GM23248 (cell line): ENCODE measurements around the gene TTC28. TPM values are rescaled to one million over a fixed set of nuclear protein-coding genes. Genes with fewer than 3 reads are reported as not detected.

Experiments
- DNase-seq: peaks from one replicate; pipeline ENCODE4 v3.0.0-alpha.2; 2015
- H2AFZ ChIP-seq: fragments of 200-600 bp; sonication (generic); 2 replicates; pipeline ENCODE4 v1.6.1; 2016; ENCODE audit warnings: antibody characterized with exemption
- H3F3A ChIP-seq: fragments of 200-600 bp; sonication (generic); 2 replicates; pipeline ENCODE4 v1.6.1; 2016; ENCODE audit warnings: mild to moderate bottlenecking, antibody characterized with exemption, mixed run types; ENCODE audit not compliant: insufficient read depth
- H3K27ac ChIP-seq: fragments of 200-600 bp; sonication (generic); 2 replicates; pipeline ENCODE4 v1.5.1; 2016; ENCODE audit warnings: mild to moderate bottlenecking
- H3K27me3 ChIP-seq: fragments of 200-600 bp; sonication (generic); replicated peaks from 2 replicates; pipeline ENCODE4 v1.6.1; 2016; ENCODE audit warnings: mild to moderate bottlenecking; ENCODE audit not compliant: insufficient read depth
- H3K36me3 ChIP-seq: fragments of 200-600 bp; sonication (generic); 2 replicates; pipeline ENCODE4 v1.6.1; 2016; ENCODE audit warnings: low read depth, mild to moderate bottlenecking
- H3K4me1 ChIP-seq: fragments of 200-600 bp; sonication (generic); 2 replicates; pipeline ENCODE4 v1.6.1; 2016; ENCODE audit warnings: mild to moderate bottlenecking; ENCODE audit not compliant: insufficient read depth
- H3K4me2 ChIP-seq: fragments of 200-600 bp; sonication (generic); one replicate; pipeline ENCODE4 v1.6.1; 2016; ENCODE audit warnings: mild to moderate bottlenecking; ENCODE audit not compliant: unreplicated experiment
- H3K4me3 ChIP-seq: fragments of 200-600 bp; sonication (generic); 2 replicates; pipeline ENCODE4 v1.5.1; 2016; ENCODE audit warnings: mild to moderate bottlenecking
- H3K79me2 ChIP-seq: fragments of 200-600 bp; sonication (generic); 2 replicates; pipeline ENCODE4 v1.6.1; 2016; ENCODE audit warnings: mild to moderate bottlenecking; ENCODE audit not compliant: insufficient read depth
- H3K9ac ChIP-seq: fragments of 200-600 bp; sonication (generic); 2 replicates; pipeline ENCODE4 v1.6.1; 2016; ENCODE audit warnings: mild to moderate bottlenecking
- H3K9me2 ChIP-seq: fragments of 200-600 bp; sonication (generic); 2 replicates; pipeline ENCODE4 v1.6.1; 2016; ENCODE audit warnings: mixed run types, mild to moderate bottlenecking, moderate library complexity; ENCODE audit not compliant: insufficient read depth
- H3K9me3 ChIP-seq: fragments of 200-600 bp; sonication (generic); one replicate; pipeline ENCODE4 v1.6.1; 2017; ENCODE audit warnings: low read depth
- H4K20me1 ChIP-seq: fragments of 200-600 bp; sonication (generic); 2 replicates; pipeline ENCODE4 v1.6.0; 2016; ENCODE audit not compliant: insufficient read depth
- EZH2 ChIP-seq: fragments of 200-600 bp; sonication (generic); IDR thresholded peaks from 2 replicates; pipeline ENCODE4 v1.6.1; 2018; ENCODE audit warnings: antibody characterized with exemption, mild to moderate bottlenecking; ENCODE audit not compliant: insufficient read depth, poor library complexity, severe bottlenecking
- EZH2phosphoT487 ChIP-seq: fragments of 200-600 bp; sonication (generic); IDR thresholded peaks from 2 replicates; pipeline ENCODE4 v1.6.1; 2018; ENCODE audit warnings: antibody characterized with exemption, moderate library complexity, mild to moderate bottlenecking, low read depth; ENCODE audit not compliant: insufficient read depth
- WGBS, 2 experiments: methylation state at CpG; one replicate each; pipeline ENCODE4 v1.1.6; 2015 to 2017; ENCODE audit warnings: low lambda C conversion rate in 2 of 2, low coverage in 1 of 2; ENCODE audit errors: missing lambda C conversion rate in 2 of 2; 5-methylcytosine and 5-hydroxymethylcytosine counted together
- in situ Hi-C: fragments of 300-500 bp; cut with MboI; formaldehyde crosslinking; loops from 2 replicates; pipeline ENCODE4 v1.15.0; 2020
- polyA plus RNA-seq: library from polyadenylated mRNA; unstranded; fragments of >200 nt; fragmentation: Nextera tagmentation; extraction: Ambion mirVana; gene quantifications from 2 replicates; pipeline ENCODE4 v1.2.1, GENCODE V29; 2016
- total RNA-seq: library from RNA; depleted of rRNA; stranded (reverse); fragments of >200 nt; shearing (Covaris generic); gene quantifications from 2 replicates; pipeline ENCODE4 v1.2.3, GENCODE V29; 2014

Gene TTC28
- total and polyA plus RNA-seq, 2 experiments from 2014 or later, result 12.5 to 41.9 TPM

GRCh38 chr22:27984001-27984695 lies 695.5 kb downstream of the TTC28 start:
- Histone ChIP-seq H3K27ac (no peak overlapping the region), H3K4me1 (peaks cover 6% of the 10 kb centered on the region; the same call in 1 of the 2 replicates), H3K9me2 (no peaks in the 10 kb centered on the region), H3K36me3 (peaks cover 6% of the 10 kb centered on the region; the same call in 1 of the 2 replicates), H4K20me1 (no peaks in the 10 kb centered on the region), H3F3A (no peaks in the 10 kb centered on the region), H3K4me2 (no peak overlapping the region), H3K27me3 (no peaks in the 10 kb centered on the region), H2AFZ (no peak overlapping the region), H3K79me2 (no peaks in the 10 kb centered on the region), H3K9ac (no peak overlapping the region), H3K4me3 (no peak overlapping the region), H3K9me3 (no peaks in the 10 kb centered on the region)
- no peak for TF ChIP-seq EZH2phosphoT487
- TF ChIP-seq EZH2, result no peak
- no peak for DNase-seq
- in situ Hi-C loops, result no loop called here
- WGBS, 2 experiments, result 85% methylated on average over 9 to 10 of the region's 10 CpGs

DNA sequence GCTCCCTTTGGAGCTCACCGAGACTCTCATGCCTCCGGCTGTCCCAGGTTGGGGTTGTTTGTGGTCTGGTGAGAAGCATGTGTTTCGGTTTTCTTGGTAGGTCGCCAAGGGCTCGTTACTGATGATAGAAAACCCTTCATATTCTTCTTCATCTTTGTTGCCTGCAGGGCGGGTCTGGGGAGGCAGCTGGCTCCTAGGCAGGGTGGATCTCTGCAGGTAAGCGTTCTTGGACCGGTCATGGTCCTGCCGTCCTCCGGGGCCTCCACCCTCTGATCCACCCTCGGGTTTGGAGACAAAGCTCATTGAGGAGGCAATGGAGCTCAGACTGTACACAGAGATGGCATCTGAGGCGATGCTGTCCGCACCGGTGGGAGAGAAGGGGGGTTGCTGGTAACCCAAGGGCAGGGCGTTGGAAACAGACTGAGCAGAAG lies 696.3 kb downstream of the TTC28 start:
- H3K27me3 ChIP-seq, result no peaks in the 10 kb centered on the region
- peaks cover 6% of the 10 kb centered on the region; the same call in 1 of the 2 replicates for H3K4me1 ChIP-seq
- in situ Hi-C loops, result no loop called here
- 80 to 85% methylated on average over 15 of the region's 15 CpGs for WGBS, 2 experiments
- H3K4me3 ChIP-seq, result no peak overlapping the region
- no peak overlapping the region for H3K9ac ChIP-seq
- H4K20me1 ChIP-seq, result no peaks in the 10 kb centered on the region
- TF ChIP-seq EZH2 (no peak), EZH2phosphoT487 (no peak)
- H3F3A ChIP-seq, result no peaks in the 10 kb centered on the region
- H3K27ac ChIP-seq, result no peak overlapping the region
- H2AFZ ChIP-seq, result no peak overlapping the region
- no peaks in the 10 kb centered on the region for H3K9me3 ChIP-seq
- H3K9me2 ChIP-seq, result no peaks in the 10 kb centered on the region
- no peaks in the 10 kb centered on the region for H3K79me2 ChIP-seq
- H3K36me3 ChIP-seq, result peaks cover 6% of the 10 kb centered on the region; the same call in 1 of the 2 replicates
- DNase-seq, result no peak
- no peak overlapping the region for H3K4me2 ChIP-seq

DNA sequence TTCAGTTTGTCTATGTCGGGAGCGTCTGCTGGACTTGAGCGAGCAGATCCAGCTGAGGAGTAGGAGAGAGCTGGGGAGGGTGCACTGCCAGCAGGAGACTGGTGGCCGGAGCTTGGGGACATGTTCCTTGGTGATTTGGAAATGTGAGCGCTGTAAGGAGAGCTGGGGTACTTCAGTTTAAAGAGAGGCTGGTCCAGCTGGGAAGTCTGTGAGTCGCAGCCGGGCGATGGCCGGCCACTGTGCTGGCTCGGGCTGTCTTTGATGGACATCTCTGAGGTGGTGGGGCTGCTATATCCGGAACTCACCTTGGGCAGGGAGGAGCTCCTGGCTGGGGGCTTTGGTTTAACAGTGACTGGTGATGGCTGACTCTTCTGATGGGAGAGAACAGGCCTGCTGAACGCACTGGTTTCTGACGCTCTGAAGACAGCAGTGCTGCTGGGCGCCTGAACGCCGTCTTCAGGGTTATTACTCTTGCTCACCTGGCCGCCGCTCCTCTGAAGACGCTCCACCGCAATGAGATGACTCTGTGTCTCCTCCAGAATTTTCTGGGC lies 696.9 kb downstream of the TTC28 start:
- Histone ChIP-seq H3K27ac (no peak overlapping the region), H3K27me3 (no peaks in the 10 kb centered on the region), H3K79me2 (no peaks in the 10 kb centered on the region), H3K9ac (no peak overlapping the region), H3K4me1 (peaks cover 3% of the 10 kb centered on the region; the same call in 1 of the 2 replicates), H3K4me2 (no peak overlapping the region), H2AFZ (no peak overlapping the region), H3K4me3 (no peak overlapping the region), H3K9me2 (no peaks in the 10 kb centered on the region), H3K36me3 (peaks cover 6% of the 10 kb centered on the region; the same call in 1 of the 2 replicates), H3F3A (no peaks in the 10 kb centered on the region), H4K20me1 (no peaks in the 10 kb centered on the region), H3K9me3 (no peaks in the 10 kb centered on the region)
- WGBS, 2 experiments, result 94% methylated on average over 20 of the region's 20 CpGs
- in situ Hi-C loops, result no loop called here
- no peak for TF ChIP-seq EZH2phosphoT487
- no peak for TF ChIP-seq EZH2
- no peak for DNase-seq

DNA sequence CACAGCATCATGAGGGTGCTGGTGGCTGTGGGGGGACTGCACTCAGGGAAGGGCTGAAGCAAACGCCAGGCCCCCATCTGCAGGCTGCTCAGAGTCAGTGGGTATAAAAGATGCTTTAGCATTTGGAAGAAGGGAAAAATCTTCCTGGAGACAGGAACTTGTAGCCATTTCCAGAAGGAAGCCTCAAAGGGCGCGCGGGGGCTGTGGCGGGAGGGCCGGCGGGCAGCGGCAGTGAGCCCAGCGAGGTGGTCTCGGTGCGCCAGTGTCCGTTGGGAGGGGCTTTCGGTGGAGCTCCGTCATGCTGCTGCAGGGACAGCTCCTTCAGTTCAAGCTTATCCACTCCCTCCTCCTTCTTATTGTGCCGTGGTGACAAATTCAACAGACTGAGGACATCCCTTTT lies 697.5 kb downstream of the TTC28 start:
- Histone ChIP-seq H3K27me3 (no peaks in the 10 kb centered on the region), H3K9me2 (no peaks in the 10 kb centered on the region), H3K79me2 (no peaks in the 10 kb centered on the region), H3K9me3 (no peaks in the 10 kb centered on the region), H3K36me3 (peaks cover 6% of the 10 kb centered on the region; the same call in 1 of the 2 replicates), H3F3A (no peaks in the 10 kb centered on the region), H2AFZ (no peak overlapping the region), H3K27ac (no peak overlapping the region), H4K20me1 (no peaks in the 10 kb centered on the region), H3K4me1 (no peaks in the 10 kb centered on the region), H3K9ac (no peak overlapping the region), H3K4me3 (no peak overlapping the region), H3K4me2 (no peak overlapping the region)
- 96% methylated on average over 12 to 15 of the region's 15 CpGs for WGBS, 2 experiments
- TF ChIP-seq EZH2phosphoT487 (no peak), EZH2 (no peak)
- in situ Hi-C loops, result no loop called here
- no peak for DNase-seq
